Measurements from ENCODE around the gene ADAM12.

ADAM12 gene

DNA sequence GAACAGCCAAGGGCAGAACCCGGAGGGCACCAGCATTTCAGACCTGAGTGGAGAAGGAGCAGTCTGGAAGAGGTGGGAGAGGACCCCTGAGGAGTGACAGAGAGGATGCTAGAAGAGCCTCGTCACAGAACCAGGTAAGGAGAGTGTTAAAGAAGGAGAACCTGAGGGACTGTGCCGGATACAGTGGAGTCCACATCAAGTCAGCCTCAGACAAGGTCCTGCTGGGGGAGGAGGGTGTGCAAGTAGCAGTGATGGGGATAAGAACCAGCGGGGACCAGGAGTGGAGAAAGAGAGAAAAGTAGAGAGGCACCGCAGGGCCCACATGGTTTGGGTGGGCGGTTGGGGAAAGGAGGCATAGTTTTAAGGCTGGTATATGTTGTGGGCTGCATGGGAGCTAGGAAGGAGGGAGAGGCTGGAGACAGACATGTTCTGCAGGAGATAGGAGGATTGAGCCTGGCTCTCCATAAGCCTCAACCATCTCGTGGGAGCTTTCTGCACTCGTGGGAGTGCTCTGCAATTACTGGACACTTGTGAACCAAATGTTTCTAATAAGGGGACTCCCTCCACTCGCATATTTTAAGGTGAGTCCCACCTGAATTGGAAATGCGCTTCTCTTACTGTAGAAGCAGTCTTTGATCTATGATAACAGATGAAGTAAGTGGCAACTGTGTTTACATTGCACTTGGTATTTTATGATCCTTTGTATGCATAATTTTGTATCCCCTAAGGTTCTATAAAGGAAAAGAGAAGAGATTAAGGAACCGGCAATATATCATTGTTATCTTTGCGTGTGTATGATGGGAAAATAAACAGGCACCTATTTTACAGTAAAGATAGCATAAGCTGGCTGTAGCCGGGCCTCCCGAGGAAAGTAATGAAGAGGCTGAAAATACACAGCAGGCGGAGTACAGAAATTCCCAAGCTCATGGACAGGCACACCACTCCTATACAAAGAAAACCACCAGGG lies 154.8 kb downstream of the ADAM12 start:
- DNase-seq = no peak

- no peak for DNase-seq
Observed at GRCh38 chr10:126230587-126230986, 157.7 kb downstream of the ADAM12 start.

DNA sequence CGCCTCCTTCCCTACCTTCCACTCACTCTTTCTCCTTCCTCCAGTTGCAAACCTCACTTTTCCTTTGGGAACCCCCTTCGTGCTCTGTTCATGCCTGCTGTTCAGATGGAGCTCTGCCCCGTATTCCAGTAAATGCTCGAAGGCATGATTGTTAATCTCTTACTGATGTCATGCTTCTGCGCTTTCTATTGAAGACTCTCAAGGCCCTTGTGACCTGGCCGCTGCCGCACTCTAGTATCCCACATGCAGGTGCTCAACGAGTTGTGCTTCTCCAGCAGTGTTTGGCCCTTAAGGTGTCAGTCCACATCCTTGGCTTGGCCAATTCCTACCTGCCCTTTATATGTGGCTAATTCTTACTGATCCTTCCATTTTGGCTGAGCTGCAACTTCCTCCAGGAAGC lies 158.6 kb downstream of the ADAM12 start:
- DNase-seq = no peak

GRCh38 chr10:126227762-126228134 lies 160.5 kb downstream of the ADAM12 start:
- no peak for DNase-seq

DNA sequence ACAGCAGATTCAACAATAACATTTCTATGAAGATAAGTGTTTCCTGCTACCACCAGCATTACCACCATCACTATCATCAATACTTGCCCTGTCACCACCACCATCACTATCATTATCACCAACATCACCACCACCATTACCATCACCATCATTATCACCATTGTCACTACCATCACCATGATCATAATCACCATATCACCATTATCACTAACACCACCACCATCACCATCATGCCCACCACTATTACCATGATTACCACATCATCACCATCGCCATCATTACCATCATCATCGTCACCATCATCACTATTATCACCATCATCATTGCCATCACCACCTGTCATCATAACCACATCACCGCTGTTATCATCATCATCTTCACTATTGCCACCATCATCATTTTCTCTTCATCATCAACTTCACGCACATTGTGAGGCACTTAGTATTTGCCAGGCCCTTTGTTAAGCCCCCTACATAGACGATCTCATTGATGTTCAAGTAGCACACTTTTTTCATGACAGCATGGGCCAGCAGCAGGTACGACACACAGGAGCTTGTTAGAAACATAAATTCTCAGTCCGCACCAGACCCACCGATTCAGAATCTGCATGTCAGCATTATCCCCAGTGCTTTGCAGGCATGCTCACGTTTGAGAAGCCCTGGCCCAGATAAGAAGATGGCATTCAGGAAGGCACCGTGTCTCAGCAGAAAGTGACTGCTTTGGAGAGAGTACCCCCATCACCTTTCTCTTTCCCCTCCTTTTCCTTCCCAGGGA lies 161.1 kb downstream of the ADAM12 start:
- DNase-seq = no peak

GRCh38 chr10:126226205-126226604 lies 162.1 kb downstream of the ADAM12 start:
- no peak for DNase-seq

DNA sequence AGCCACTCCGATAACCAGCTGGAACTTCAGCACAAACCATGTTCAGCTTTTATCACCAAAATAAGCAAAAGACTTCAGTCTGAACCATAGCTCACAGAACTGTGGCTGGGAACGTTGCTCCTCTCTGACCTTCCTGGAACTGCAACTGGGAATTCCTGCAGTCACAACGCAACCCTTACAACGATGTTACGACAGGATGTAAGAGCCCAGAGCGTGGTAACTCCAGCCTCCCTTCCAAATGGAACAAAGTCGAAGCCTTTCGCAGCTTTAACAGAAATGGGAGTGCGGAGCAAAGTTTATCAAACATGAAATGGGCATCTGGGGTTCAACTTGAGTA lies 162.6 kb downstream of the ADAM12 start:
- DNase-seq = no peak

DNA sequence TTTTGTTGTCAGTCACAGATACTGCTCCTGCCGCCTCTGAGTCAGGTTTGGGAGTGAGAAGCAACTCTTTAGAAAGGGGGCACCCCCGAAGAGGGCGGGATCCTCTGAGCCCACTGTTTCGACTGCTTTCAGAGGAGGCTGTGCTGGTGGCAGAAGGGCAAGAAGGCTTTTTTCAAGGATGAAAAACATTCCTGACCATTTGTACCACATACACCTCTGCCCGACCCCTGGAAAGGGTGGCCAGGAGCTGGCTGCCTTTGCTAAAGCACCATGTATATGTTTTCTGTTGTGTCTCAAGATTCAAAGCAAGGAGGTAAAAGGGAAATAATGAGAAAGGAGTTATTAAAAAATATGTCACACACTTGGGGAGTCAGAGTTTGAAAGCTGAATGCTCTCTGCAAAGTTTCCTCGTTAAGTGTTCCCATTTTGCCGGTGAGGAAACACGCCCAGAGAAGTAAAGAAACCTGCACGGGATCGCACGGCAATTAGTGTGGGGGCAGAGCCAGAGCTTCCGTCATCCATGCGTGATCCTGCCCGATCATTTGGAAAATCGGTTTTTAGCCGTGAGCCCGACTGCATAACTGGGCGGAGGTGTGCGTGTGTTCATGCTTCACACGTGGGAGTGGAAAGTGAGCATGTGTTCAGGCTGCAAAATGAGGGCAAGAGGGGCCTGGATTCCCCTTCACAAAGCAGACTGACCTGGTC lies 163.2 kb downstream of the ADAM12 start:
- no peak for DNase-seq

DNA sequence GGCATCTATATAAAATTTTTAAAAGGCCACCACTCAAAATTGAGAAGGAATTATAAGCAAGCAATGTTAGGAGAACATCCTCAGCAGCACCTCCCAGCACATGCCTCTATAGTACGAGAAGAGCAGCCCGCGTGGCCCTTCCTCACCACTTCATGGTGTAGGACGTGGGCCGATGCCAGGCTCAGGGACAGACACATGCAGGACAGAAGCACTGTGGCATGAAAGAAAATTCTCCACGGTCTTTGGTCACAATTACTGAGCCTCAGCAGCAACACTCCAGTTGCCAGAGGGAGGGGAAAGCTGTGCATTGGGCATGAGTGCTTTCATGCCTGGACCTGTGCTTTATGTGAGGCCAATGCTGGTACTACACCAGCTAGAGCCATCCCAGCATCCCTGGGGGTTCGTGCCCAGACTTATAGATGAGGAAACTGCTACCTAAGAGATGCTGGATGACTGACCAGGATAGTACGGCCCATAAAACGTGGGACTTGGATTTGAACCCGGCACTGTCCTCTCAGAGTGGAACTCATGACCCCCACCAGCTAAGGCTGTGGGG lies 164.7 kb downstream of the ADAM12 start:
- no peak for DNase-seq

GRCh38 chr10:126222736-126223511 lies 165.4 kb downstream of the ADAM12 start:
- no peak for DNase-seq

GRCh38 chr10:126221874-126222273 lies 166.4 kb downstream of the ADAM12 start:
- no peak for DNase-seq

GRCh38 chr10:126218778-126219649 lies 169.3 kb downstream of the ADAM12 start:
- no peak for DNase-seq

DNA sequence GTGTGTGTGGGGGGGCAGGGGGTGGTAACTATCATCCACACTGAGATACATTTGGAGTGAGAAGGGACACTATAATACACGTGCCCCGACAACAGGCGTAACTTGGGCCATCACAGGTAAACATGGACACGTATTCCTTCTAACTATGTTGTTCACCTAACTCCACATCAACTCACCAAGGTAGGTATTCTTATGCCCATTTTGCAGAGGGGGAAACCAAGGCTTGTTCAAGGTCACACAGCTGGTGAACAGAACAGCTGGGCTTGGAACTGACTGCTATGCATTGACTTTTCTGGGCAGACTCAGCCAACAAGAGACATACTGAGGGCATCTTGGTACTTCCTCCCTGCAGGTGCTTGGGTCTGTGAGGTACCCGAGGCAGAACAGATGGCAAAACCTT lies 170.1 kb downstream of the ADAM12 start:
- no peak for DNase-seq

- DNase-seq = no peak
Observed at GRCh38 chr10:126216632-126216961, 171.7 kb downstream of the ADAM12 start.

DNA sequence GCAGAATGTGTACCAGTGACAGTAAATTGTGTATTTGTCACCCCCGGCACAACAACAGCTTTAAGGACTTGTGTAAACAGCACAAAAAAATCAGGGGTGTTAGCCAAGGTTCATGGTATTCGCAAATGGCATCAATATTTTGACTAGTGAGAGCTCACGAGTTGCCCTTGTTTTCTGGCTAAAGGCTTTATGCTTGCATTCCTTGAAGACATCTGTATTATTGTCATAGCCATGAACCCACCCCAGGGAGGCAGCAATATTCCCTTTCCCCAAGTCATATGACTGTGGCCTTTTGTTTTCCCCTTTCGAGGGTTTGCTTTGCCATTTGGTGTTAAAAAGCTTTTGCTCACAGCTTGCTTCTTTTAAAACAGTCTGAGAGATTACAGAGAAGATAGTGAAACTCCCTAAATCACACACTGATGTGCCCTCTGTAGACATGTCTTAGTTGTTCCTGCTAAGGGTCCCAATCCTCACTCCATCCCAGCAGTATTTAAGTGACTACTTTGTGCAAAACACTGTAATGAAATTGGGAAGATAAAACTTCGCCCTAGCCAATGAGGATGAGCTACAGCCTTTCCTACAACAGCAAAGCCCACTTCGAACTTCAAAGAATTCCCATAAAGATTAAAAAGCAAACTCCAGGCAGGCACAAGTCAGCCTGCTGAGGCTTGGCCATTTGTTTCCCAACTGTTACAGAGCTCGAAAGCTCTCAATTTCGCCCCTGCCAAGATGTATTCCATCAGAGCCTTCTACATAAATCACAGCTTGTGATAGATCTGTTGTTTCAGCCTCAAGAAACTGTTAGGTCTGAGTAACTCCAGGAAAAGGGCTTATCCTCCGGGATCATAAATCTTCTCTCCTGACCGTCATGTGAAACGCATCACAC lies 172.3 kb downstream of the ADAM12 start:
- no peak for DNase-seq

DNA sequence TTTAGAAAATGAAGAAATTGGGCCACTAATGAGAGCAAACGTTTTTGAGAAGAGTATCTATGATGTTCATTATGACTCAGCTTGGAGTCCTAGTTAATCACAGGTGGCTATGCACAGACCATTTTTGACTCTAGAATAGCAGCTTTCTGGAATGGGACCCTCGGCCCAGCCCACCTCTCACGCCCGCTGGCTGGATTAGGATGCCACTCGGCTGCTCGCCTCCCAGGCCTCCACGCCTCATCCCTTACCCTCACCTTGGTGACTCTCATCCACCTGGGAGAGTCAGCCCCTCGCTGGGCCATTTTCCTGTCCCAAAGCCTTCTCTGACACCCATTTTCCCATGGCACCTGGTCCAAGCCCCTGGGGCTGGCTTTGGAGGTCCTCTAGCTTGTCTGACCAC lies 173.6 kb downstream of the ADAM12 start:
- no peak for DNase-seq

- DNase-seq = no peak
Observed at GRCh38 chr10:126214021-126214420, 174.3 kb downstream of the ADAM12 start.

- DNase-seq = no peak
Observed at GRCh38 chr10:126212738-126213137, 175.5 kb downstream of the ADAM12 start.

- DNase-seq = no peak
Observed at GRCh38 chr10:126210051-126210651, 178.1 kb downstream of the ADAM12 start.

GRCh38 chr10:126209451-126209850 lies 178.8 kb downstream of the ADAM12 start:
- DNase-seq = no peak
